Endothelial cell of umbilical vein (primary cell): ENCODE measurements around the gene ZNF148. TPM values are rescaled to one million over a fixed set of nuclear protein-coding genes. Genes with fewer than 3 reads are reported as not detected.
A peak's percentile ranks its signal among the peaks of the same experiment; 100 is the strongest.

ENCODE experiments used
- BruUV-seq: library from RNA; stranded (reverse); fragments of 400-500 nt; replicated peaks from 2 replicates; lab custom pipeline; 2021; lab: Mats Ljungman, UMichigan
- CTCF ChIA-PET: fragments of 300-600, 350-600 bp; sonication (Branson Sonifier 250); formaldehyde crosslinking; loops from one replicate; lab custom pipeline; 2021; ENCODE audit warnings: antibody characterized with exemption, inconsistent platforms; lab: Charles Lee
- POLR2A ChIA-PET: fragments of 300-600, 350-600 bp; sonication (Branson Sonifier 250); formaldehyde crosslinking; loops from one replicate; lab custom pipeline; 2021; ENCODE audit warnings: antibody characterized with exemption, inconsistent platforms; lab: Charles Lee
- DNase-seq: peaks from one replicate; pipeline ENCODE4 v3.0.0-alpha.2; 2011; ENCODE audit warnings: low read depth, low spot score
- FAIRE-seq: peaks from 2 replicates; lab custom pipeline; 2011; peaks lifted over from hg19 to GRCh38; lab: Jason Lieb, UNC
- H2AFZ ChIP-seq: 2 replicates; pipeline ENCODE4 v1.6.0; 2012; ENCODE audit warnings: low read depth, low read length, control low read depth, inconsistent platforms
- H3K27ac ChIP-seq: 2 replicates; pipeline ENCODE4 v1.5.1; 2011; ENCODE audit warnings: low read depth, mild to moderate bottlenecking, control low read depth, low read length, moderate library complexity; ENCODE audit not compliant: insufficient read depth
- H3K27me3 ChIP-seq, 2 experiments: 2 replicates each; pipeline versions ENCODE4 v1.6.0 to v1.6.1; 2011; ENCODE audit warnings: low read length in 2 of 2, mixed read lengths in 1 of 2; ENCODE audit not compliant: control insufficient read depth in 2 of 2, insufficient read depth in 2 of 2
- H3K36me3 ChIP-seq, 2 experiments: 2 replicates in 1 of 2; 3 replicates in 1 of 2; pipeline ENCODE4 v1.5.1; 2011; ENCODE audit warnings: low read length in 2 of 2, mild to moderate bottlenecking in 1 of 2, moderate library complexity in 1 of 2; ENCODE audit not compliant: control insufficient read depth in 2 of 2, insufficient read depth in 2 of 2; ENCODE audit errors: extremely low read depth in 1 of 2
- H3K4me1 ChIP-seq: 3 replicates; pipeline ENCODE4 v1.5.1; 2011; ENCODE audit warnings: mild to moderate bottlenecking, low read length; ENCODE audit not compliant: control insufficient read depth, insufficient read depth; ENCODE audit errors: extremely low read depth
- H3K4me2 ChIP-seq: 2 replicates; pipeline ENCODE4 v1.6.1; 2011; ENCODE audit warnings: low read length, control low read depth, mixed read lengths; ENCODE audit not compliant: insufficient read depth
- H3K4me3 ChIP-seq, 3 experiments: fragments of 200-600 bp in 1 of 3; sonication (generic), shearing (Covaris generic) in 1 of 3; replicated peaks in 1 of 3; 2 replicates each; pipeline ENCODE4 v1.5.1; 2011 to 2016; ENCODE audit warnings: control low read depth in 3 of 3, low read length in 3 of 3, mild to moderate bottlenecking in 2 of 3, inconsistent platforms in 1 of 3, low read depth in 1 of 3, moderate library complexity in 1 of 3; ENCODE audit not compliant: insufficient read depth in 1 of 3
- H3K79me2 ChIP-seq: 2 replicates; pipeline ENCODE4 v1.6.0; 2012; ENCODE audit warnings: low read length, inconsistent platforms; ENCODE audit not compliant: control insufficient read depth, insufficient read depth
- H3K9ac ChIP-seq: replicated peaks from 2 replicates; pipeline ENCODE3; 2011; ENCODE audit warnings: low read length, control low read depth; ENCODE audit not compliant: insufficient read depth; ENCODE audit errors: extremely low read depth
- H3K9me1 ChIP-seq: replicated peaks from 3 replicates; pipeline ENCODE4 v1.6.0; 2011; ENCODE audit warnings: mild to moderate bottlenecking, low read length; ENCODE audit not compliant: control insufficient read depth, insufficient read depth; ENCODE audit errors: extremely low read depth
- H3K9me3 ChIP-seq: replicated peaks from 2 replicates; pipeline ENCODE4 v1.5.1; 2012; ENCODE audit warnings: low read length, inconsistent platforms; ENCODE audit not compliant: control insufficient read depth, insufficient read depth
- H4K20me1 ChIP-seq: replicated peaks from 2 replicates; pipeline ENCODE3; 2011; ENCODE audit warnings: mild to moderate bottlenecking, low read length; ENCODE audit not compliant: control insufficient read depth, insufficient read depth; ENCODE audit errors: extremely low read depth
- CTCF ChIP-seq, 2 donors: IDR thresholded peaks; 1 replicate in 1 of 2; 2 replicates in 1 of 2; pipeline ENCODE4 v1.5.1; 2011; ENCODE audit warnings: low read length in 2 of 2, mild to moderate bottlenecking in 2 of 2, moderate library complexity in 2 of 2, control low read depth in 1 of 2, inconsistent platforms in 1 of 2, low read depth in 1 of 2; ENCODE audit not compliant: insufficient read depth in 1 of 2; ENCODE audit errors: extremely low read depth in 1 of 2
- EZH2 ChIP-seq: IDR thresholded peaks from 2 replicates; pipeline ENCODE4 v1.6.1; 2012; ENCODE audit warnings: borderline replicate concordance, low read depth, mild to moderate bottlenecking, moderate library complexity, low read length, inconsistent platforms; ENCODE audit not compliant: severe bottlenecking
- FOS ChIP-seq: IDR thresholded peaks from 2 replicates; pipeline ENCODE4 v1.6.1; 2011; ENCODE audit warnings: mild to moderate bottlenecking, low read length, moderate library complexity, borderline replicate concordance; ENCODE audit not compliant: insufficient read depth
- GATA2 ChIP-seq: IDR thresholded peaks from 2 replicates; pipeline ENCODE4 v1.7.0; 2011; ENCODE audit warnings: low read depth, mild to moderate bottlenecking, moderate library complexity, mixed read lengths, low read length; ENCODE audit not compliant: insufficient read length, insufficient read depth
- JUN ChIP-seq: IDR thresholded peaks from 2 replicates; pipeline ENCODE4 v1.6.1; 2011; ENCODE audit warnings: borderline replicate concordance, low read depth; ENCODE audit not compliant: insufficient read length, insufficient read depth
- MAX ChIP-seq: IDR thresholded peaks from 2 replicates; pipeline ENCODE4 v1.6.1; 2011; ENCODE audit not compliant: insufficient read depth, insufficient read length
- MYC ChIP-seq: IDR thresholded peaks from one replicate; pipeline ENCODE4 v1.6.1; 2011; ENCODE audit warnings: mild to moderate bottlenecking, low read depth, low read length
- POLR2A ChIP-seq: IDR thresholded peaks from 2 replicates; pipeline ENCODE4 v1.6.1; 2012; ENCODE audit warnings: low read depth, mild to moderate bottlenecking, control low read depth, low read length
- POLR2AphosphoS5 ChIP-seq: IDR thresholded peaks from 2 replicates; pipeline ENCODE4 v1.6.1; 2012; ENCODE audit warnings: low read depth, mild to moderate bottlenecking, control low read depth, low read length, moderate library complexity; ENCODE audit not compliant: insufficient read depth
- dilution Hi-C: fragments of 300-500 bp; cut with MboI; formaldehyde crosslinking; loops from one replicate; pipeline ENCODE4 v1.15.0; 2019; ENCODE audit warnings: low sequenced_read_pairs; ENCODE audit not compliant: extremely low pct_ligation_motif_present
- intact Hi-C: fragments of 100-400 bp; cut with micrococcal nuclease; formaldehyde crosslinking; loops from one replicate; pipeline ENCODE4 v1.10.0; 2022
- polyA plus RNA-seq, 4 experiments: library from polyadenylated mRNA; depleted of rRNA in 3 of 4; stranded (reverse) in 3 of 4; unstranded in 1 of 4; fragments of >200 nt; gene quantifications; 2 replicates each; pipeline versions ENCODE4 v1.2.1 to v1.2.3, GENCODE V29; 2011 to 2012; ENCODE audit warnings: missing spikeins in 1 of 4
- total RNA-seq: library from RNA; stranded (reverse); gene quantifications from 2 replicates; pipeline ENCODE4 v1.2.3, GENCODE V29; 2021

The ZNF148 gene
- total and polyA plus RNA-seq, 2 donors (not counting 3 experiments of a cell fraction or from before 2014, with no cell fraction given), result 8.0 to 41.3 TPM

GRCh38 chr3:125203731-125204130 lies 171.4 kb downstream of the ZNF148 start:
- Histone ChIP-seq H3K79me2 (no peaks in the 10 kb centered on the region), H2AFZ (no peak overlapping the region), H3K4me2 (no peak overlapping the region), H3K9me3 (no peaks in the 10 kb centered on the region), H3K9me1 (no peaks in the 10 kb centered on the region), H4K20me1 (no peaks in the 10 kb centered on the region), H3K27me3 (no peaks in the 10 kb centered on the region), H3K9ac (no peak overlapping the region), H3K4me1 (no peaks in the 10 kb centered on the region), H3K36me3 (no peaks in the 10 kb centered on the region), H3K27ac (no peak overlapping the region), H3K4me3 (no peak overlapping the region)
- intact Hi-C loops (no loop called here), dilution Hi-C loops (no loop called here)
- TF ChIP-seq MYC (no peak), GATA2 (no peak), MAX (no peak), FOS (no peak), EZH2 (no peak), JUN (no peak), POLR2AphosphoS5 (no peak)
- no peak for FAIRE-seq
- DNase-seq, result no peak
- no TSS peak for BruUV-seq
- ChIA-PET POLR2A (no interaction called here), CTCF (no interaction called here)

- ChIA-PET POLR2A (no interaction called here), CTCF (interaction anchor here (1.2 to 1.9 kb wide), 6 partner anchors 34 to 275 kb away, joined by 3 to 11 read pairs (median 4); no protein-coding TSS in a partner anchor)
- Histone ChIP-seq H3K9ac (no peak overlapping the region), H3K9me1 (no peaks in the 10 kb centered on the region), H3K4me2 (no peak overlapping the region), H2AFZ (no peak overlapping the region), H3K4me3 (no peak overlapping the region), H3K36me3 (no peaks in the 10 kb centered on the region), H3K27me3 (no peaks in the 10 kb centered on the region), H4K20me1 (no peaks in the 10 kb centered on the region), H3K27ac (no peak overlapping the region), H3K79me2 (no peaks in the 10 kb centered on the region), H3K9me3 (no peaks in the 10 kb centered on the region), H3K4me1 (no peaks in the 10 kb centered on the region)
- dilution Hi-C loops, result no loop called here
- TF ChIP-seq POLR2AphosphoS5 (no peak), EZH2 (no peak), MAX (no peak), JUN (no peak), GATA2 (no peak), CTCF (IDR thresholded peaks at IDR 0.05; ENCODE audit: extremely low read depth in 1 of 2, insufficient read depth in 1 of 2, low read depth in 1 of 2, low read length in 2 of 2) (no peak), POLR2A (no peak), MYC (no peak), FOS (no peak)
- DNase-seq, result no peak
- no TSS peak for BruUV-seq
- intact Hi-C loops, result loop anchor here (1.0 kb wide), 2 partner anchors 207 to 274 kb away; no protein-coding TSS in a partner anchor
- peak; percentile 12 for FAIRE-seq
Measured at GRCh38 chr3:125202197-125202596, 172.9 kb downstream of the ZNF148 start.
